Midbrain (tissue), 1 donor: ENCODE measurements around the gene ATXN2L.
A peak's percentile ranks its signal among the peaks of the same experiment; 100 is the strongest.
"Not testable (repeated sequence)": the region's sequence is repeated elsewhere in the genome, so short reads cannot be mapped to it uniquely, and the experiment has no call there.

Source experiments
- DNase-seq: peaks from one replicate; lab custom pipeline; 2025; lab: John Stamatoyannopoulos, UW

Gene ATXN2L, protein sequence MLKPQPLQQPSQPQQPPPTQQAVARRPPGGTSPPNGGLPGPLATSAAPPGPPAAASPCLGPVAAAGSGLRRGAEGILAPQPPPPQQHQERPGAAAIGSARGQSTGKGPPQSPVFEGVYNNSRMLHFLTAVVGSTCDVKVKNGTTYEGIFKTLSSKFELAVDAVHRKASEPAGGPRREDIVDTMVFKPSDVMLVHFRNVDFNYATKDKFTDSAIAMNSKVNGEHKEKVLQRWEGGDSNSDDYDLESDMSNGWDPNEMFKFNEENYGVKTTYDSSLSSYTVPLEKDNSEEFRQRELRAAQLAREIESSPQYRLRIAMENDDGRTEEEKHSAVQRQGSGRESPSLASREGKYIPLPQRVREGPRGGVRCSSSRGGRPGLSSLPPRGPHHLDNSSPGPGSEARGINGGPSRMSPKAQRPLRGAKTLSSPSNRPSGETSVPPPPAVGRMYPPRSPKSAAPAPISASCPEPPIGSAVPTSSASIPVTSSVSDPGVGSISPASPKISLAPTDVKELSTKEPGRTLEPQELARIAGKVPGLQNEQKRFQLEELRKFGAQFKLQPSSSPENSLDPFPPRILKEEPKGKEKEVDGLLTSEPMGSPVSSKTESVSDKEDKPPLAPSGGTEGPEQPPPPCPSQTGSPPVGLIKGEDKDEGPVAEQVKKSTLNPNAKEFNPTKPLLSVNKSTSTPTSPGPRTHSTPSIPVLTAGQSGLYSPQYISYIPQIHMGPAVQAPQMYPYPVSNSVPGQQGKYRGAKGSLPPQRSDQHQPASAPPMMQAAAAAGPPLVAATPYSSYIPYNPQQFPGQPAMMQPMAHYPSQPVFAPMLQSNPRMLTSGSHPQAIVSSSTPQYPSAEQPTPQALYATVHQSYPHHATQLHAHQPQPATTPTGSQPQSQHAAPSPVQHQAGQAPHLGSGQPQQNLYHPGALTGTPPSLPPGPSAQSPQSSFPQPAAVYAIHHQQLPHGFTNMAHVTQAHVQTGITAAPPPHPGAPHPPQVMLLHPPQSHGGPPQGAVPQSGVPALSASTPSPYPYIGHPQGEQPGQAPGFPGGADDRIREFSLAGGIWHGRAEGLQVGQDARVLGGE

DNA sequence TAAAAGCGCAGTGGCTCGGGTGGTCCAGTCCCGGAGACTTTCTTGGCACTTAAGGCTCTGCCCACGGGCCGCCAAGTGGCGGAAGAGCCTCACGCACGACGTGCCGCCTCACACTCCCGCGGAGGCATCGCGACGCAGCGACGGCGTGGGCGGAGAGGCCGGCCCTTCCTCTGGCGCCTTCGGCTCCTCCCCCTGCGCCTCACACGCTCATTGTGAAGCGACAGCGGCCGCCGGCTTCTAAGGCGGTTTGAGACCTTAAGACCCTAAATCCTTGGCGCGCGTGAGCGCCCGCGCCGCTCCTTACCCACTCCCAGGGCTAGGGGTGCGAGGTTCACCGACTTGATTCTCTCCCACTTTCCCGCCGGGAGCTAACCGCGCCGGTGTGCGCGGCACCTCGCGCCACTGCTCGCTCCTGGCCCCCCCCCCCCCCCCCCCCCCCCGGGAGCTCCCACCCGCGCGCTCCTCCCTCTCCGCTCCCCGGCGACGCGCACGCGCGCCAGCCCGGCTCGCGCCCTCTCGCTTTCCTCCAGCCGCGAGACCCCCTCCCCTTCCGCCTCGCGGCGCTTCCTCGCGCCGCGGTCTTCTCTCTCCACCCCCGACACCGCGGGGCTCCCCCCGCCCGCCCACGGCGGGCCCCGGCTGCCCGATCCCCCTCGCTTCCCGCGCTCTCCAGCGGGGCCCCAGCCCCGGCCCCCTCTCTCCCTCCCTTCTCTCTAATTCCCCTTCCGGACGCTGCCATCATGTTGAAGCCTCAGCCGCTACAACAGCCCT lies at the start of gene ATXN2L:
Gene ATXN2L, plus strand, starts transcription at position 480 of the 771 bp plus-strand sequence. Its CDS starts 261 bp downstream, at position 741.
- DNase-seq = peak; percentile 92

GRCh38 chr16:28781697-28782096 lies 41.1 kb upstream of the ATXN2L start:
- not testable (repeated sequence) for DNase-seq

GRCh38 chr16:28782357-28782756 lies 40.4 kb upstream of the ATXN2L start:
- DNase-seq = not testable (repeated sequence)

DNA sequence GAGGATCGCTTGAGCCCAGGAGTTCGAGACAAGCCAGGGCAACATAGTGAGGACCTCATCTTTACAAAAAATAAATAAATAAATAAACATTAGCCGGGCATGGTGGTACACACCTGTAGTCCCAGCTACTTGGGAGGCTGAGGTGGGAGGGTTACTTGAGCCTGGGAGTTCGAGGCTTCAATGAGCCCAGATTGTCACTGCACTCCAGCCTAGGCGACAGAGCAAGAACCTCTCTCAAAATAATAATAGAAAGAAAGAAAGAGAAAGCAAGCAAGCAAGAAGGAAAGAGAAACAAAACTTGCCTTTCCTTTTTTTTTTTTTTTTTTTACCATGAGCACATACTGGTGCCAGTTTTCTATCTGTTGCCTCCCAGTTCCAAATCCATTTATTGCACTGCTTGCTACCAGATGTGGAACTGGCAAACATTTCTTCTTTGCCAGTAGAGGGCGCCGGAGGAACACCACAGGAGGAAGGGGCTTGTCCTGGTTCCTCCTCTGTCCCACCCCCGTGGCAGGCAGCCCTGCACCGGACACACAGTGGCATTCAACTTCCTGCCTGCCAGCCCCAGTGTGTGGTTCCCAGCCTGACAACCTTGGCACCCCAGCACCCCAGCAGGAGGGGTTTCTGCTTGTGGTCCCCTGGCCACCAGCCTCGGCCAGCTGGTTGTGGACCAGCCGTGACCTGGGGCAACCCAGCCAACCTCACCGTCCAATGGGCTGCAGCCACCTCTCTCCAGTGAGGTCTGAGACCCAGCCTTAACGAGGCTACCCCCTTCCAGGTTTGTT lies 20.4 kb upstream of the ATXN2L start:
- DNase-seq = peak; percentile 39

DNA sequence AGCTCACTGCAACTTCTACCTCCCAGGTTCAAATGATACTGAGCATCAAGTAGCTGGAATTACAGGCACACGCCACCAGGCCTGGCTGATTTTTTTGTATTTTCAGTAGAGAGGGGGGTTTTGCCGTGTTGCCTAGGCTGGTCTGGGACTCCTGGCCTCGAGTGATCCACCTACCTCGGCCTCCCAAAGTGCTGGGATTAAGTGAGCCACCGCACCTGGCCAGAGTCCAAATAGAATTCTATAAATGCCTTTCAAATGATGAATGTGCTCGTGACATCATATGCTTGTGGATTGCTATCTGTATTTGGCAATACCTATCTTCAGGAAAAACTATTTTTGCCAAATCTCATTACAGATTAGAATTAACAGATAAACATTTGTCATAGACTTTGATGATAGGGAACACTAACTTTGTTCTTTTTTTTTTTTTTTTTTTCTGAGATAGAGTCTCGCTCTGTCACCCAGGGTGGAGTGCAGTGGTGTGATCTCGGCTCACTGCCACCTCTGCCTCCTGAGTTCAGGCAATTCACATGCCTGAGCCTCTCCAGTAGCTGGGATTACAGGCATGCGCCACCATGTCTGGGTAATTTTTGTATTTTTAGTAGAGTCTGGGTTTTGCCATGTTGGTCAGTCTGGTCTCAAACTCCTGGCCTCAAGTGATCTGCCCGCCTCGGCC lies 15.2 kb upstream of the ATXN2L start:
- DNase-seq = not testable (repeated sequence)

DNA sequence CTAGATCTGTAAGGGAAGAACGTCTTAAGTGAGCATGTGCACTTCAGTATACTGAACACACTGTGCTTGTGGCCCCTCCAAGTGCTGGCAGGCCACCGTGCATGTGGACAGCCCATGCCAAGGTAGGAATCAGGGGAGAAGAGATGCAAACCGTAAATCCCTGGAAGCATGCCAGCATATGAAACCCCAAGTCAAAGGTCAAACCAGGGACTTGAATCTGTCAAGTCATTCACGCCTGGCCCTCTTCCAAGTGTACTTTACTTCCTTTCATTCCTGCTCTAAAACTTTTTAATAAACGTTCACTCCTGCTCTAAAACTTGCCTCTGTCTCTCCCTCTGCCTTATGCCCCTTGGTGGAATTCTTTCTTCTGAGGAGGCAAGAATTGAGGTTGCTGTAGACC lies 2.8 kb upstream of the ATXN2L start:
- no peak for DNase-seq

DNA sequence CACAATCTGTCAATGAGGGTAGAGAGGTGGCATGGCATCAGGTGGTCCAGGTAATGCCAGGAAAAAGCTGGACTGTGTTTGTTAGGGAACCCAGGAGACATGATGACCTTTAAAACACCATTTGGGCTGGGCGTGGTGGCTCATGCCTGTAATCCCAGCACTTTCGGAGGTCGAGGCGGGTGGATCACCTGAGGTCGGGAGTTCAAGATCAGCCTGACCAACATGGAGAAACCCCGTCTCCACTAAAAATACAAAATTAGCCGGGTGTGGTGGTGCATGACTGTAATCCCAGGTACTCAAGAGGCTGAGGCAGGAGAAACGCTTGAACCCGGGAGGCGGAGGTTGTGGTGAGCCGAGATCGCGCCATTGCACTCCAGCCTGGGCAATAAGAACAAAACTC lies 2.3 kb upstream of the ATXN2L start:
- not testable (repeated sequence) for DNase-seq

- DNase-seq = no peak
These were observed 802 bp upstream of the ATXN2L start for GRCh38 chr16:28821874-28822519.

- no peak for DNase-seq
These were observed 583 bp downstream of the ATXN2L start for GRCh38 chr16:28823291-28823872.

DNA sequence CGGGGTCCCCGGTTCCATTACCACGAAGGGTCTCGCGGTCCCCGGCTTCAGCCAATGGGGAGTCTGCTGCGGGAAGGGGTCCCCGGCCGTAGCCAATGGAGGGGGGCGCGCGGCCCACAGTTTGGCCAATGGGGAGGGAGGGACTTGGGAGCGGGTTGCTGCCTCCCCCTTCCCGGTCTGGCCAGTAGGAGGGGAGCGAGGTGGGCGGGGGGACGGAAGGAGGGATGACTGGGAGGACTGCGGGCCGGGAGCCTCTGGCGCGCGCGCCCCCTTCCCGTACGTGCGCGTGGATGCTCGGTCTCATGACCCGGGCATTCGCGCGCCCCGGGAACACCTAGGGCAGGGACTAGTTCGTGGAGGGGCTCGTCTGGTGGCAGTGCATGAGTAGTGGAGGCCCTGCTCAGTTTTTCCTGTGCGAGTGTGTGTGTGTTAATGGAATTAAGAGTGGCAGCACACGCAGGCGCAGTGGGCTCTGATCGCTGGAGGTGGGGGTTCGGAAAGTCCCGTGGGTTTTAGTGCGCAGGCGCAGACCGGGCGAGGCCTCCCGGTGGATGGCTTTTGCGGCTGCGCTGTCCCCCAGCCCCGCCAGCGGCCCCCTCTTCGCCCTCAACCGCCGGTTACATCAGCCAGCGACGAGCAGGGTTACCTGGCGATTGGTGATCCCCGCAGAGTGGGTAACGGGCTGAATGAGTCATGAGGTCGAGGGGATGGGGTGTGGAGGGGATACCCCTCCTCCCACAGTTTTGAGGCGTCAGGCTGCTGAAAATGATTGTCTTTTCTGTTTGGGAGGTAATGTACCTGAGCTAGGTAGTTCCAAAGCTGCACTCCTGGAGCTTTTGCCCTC lies 1.3 kb downstream of the ATXN2L start:
- DNase-seq = peak; percentile 92

- DNase-seq = no peak
These were observed 1.8 kb downstream of the ATXN2L start for GRCh38 chr16:28824717-28824973.

- DNase-seq = no peak
These were observed 3.3 kb downstream of the ATXN2L start for GRCh38 chr16:28826141-28826540.

DNA sequence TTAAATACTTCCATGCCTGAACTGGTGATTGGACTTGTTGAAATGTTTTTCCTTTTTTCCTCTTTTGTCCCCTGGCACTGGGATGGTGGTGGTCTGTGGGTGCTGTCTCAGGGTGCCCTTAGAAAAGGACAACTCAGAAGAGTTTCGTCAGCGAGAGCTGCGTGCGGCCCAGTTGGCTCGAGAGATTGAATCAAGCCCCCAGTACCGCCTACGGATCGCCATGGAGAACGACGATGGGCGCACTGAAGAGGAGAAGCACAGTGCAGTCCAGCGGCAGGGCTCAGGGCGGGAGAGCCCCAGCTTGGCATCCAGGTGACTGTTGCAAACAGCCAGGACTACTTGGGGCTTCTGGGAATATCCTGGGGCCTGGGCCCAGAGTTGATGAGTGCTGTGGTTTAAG lies 6.9 kb downstream of the ATXN2L start:
- no peak for DNase-seq

- DNase-seq = no peak
These were observed 7.7 kb downstream of the ATXN2L start for GRCh38 chr16:28830531-28830930.

- DNase-seq = no peak
These were observed 11.6 kb downstream of the ATXN2L start for GRCh38 chr16:28834349-28834748.

- no peak for DNase-seq
These were observed 12.4 kb downstream of the ATXN2L start for GRCh38 chr16:28834873-28835863.
